ENCODE data around the gene PRPF40A.

GRCh38 chr2:152717228-152718075 lies at the start of gene PRPF40A:
- TF ChIP-seq, protein P1, sequence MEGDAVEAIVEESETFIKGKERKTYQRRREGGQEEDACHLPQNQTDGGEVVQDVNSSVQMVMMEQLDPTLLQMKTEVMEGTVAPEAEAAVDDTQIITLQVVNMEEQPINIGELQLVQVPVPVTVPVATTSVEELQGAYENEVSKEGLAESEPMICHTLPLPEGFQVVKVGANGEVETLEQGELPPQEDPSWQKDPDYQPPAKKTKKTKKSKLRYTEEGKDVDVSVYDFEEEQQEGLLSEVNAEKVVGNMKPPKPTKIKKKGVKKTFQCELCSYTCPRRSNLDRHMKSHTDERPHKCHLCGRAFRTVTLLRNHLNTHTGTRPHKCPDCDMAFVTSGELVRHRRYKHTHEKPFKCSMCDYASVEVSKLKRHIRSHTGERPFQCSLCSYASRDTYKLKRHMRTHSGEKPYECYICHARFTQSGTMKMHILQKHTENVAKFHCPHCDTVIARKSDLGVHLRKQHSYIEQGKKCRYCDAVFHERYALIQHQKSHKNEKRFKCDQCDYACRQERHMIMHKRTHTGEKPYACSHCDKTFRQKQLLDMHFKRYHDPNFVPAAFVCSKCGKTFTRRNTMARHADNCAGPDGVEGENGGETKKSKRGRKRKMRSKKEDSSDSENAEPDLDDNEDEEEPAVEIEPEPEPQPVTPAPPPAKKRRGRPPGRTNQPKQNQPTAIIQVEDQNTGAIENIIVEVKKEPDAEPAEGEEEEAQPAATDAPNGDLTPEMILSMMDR (conservative IDR thresholded peaks at IDR 0.05 in 1 of 2, IDR thresholded peaks at IDR 0.05 in 1 of 2; ENCODE audit: low read depth in 1 of 2, low read length in 2 of 2), result no peak
- no peak for TF ChIP-seq EZH2 (IDR thresholded peaks at IDR 0.05; ENCODE audit: low read length, missing control alignments)
